ENCODE results near the gene GNAT1.

GRCh38 chr3:50190936-50191660, at the start of gene GNAT1:
- no peak for TF ChIP-seq CTCF (conservative IDR thresholded peaks at IDR 0.05; ENCODE audit: low read depth, low read length)
- TF ChIP-seq EZH2phosphoT487 (IDR thresholded peaks at IDR 0.05; ENCODE audit: borderline replicate concordance, low read length), result no peak
- TF ChIP-seq EZH2 (IDR thresholded peaks at IDR 0.05; ENCODE audit: low read length, unreplicated experiment), result no peak
